ENCODE data around the gene IMPDH1.

IMPDH1 gene

DNA sequence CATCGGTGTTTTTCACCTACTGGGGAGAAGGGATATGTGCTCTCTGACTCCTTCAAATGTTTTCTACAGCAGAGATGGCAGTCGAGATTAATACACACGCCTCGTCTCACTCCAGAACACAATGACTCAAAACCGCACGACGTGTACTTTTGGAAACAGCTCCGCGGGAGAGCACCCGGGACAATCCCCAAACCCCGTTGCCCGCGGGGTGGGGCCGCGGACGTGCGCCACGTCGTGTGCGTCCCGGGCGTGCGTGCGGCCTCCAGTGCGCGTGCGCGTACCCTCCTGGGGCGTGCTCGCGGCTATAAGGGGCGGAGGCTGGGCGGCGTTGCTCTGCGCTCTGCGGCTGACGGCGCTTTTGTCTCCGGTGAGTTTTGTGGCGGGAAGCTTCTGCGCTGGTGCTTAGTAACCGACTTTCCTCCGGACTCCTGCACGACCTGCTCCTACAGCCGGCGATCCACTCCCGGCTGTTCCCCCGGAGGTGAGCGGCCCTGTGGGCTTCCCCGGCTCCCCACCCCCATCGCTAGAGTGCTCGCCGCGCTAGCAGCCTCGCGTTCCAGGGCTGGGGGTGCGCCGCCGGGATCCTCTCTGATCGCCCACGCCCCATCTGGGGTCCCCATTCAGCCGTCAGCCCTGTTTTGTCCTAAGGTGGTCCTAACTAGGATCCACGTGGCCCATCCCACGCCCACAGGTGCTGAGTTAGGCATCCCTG, 45.9 kb upstream of the IMPDH1 start, which contains the start of gene HILPDA:
TSS of gene HILPDA (plus strand) at position 336 of the 712 bp plus-strand sequence. CDS start 1,391 bp downstream, outside the sequence.
- Histone ChIP-seq H3K36me3 (replicated peaks; ENCODE audit: low read depth, low read length) (peaks cover 32% of the 10 kb centered on the region), H3K79me2 (ENCODE audit: low read length) (peaks cover 49% of the 10 kb centered on the region), H3K27me3 (ENCODE audit: low read depth, low read length) (no peaks in the 10 kb centered on the region), H3K27ac (ENCODE audit: low read length) (peak within 1 kb of the TSS; percentile 98), H3K4me3 (ENCODE audit: low read length) (peak within 1 kb of the TSS; percentile 96), H3K9me3 (ENCODE audit: insufficient read depth, low read length) (no peaks in the 10 kb centered on the region), H3K4me1 (ENCODE audit: low read length) (peaks cover 73% of the 10 kb centered on the region), H4K20me1 (ENCODE audit: insufficient read depth, low read length) (peaks cover 35% of the 10 kb centered on the region), H2AFZ (ENCODE audit: low read depth, low read length) (0 out of 2 replicates have a peak within 1 kb of the TSS, but pooled peaks have one; percentile 40), H3K9ac (ENCODE audit: low read length) (peak within 1 kb of the TSS; percentile 98), H3K4me2 (ENCODE audit: low read length) (peak within 1 kb of the TSS; percentile 99)
- no peak for TF ChIP-seq EZH2phosphoT487 (IDR thresholded peaks at IDR 0.05; ENCODE audit: low read depth)
- TF ChIP-seq, protein P1, sequence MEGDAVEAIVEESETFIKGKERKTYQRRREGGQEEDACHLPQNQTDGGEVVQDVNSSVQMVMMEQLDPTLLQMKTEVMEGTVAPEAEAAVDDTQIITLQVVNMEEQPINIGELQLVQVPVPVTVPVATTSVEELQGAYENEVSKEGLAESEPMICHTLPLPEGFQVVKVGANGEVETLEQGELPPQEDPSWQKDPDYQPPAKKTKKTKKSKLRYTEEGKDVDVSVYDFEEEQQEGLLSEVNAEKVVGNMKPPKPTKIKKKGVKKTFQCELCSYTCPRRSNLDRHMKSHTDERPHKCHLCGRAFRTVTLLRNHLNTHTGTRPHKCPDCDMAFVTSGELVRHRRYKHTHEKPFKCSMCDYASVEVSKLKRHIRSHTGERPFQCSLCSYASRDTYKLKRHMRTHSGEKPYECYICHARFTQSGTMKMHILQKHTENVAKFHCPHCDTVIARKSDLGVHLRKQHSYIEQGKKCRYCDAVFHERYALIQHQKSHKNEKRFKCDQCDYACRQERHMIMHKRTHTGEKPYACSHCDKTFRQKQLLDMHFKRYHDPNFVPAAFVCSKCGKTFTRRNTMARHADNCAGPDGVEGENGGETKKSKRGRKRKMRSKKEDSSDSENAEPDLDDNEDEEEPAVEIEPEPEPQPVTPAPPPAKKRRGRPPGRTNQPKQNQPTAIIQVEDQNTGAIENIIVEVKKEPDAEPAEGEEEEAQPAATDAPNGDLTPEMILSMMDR (IDR thresholded peaks at IDR 0.05; ENCODE audit: low read depth, low read length), result no peak

DNA sequence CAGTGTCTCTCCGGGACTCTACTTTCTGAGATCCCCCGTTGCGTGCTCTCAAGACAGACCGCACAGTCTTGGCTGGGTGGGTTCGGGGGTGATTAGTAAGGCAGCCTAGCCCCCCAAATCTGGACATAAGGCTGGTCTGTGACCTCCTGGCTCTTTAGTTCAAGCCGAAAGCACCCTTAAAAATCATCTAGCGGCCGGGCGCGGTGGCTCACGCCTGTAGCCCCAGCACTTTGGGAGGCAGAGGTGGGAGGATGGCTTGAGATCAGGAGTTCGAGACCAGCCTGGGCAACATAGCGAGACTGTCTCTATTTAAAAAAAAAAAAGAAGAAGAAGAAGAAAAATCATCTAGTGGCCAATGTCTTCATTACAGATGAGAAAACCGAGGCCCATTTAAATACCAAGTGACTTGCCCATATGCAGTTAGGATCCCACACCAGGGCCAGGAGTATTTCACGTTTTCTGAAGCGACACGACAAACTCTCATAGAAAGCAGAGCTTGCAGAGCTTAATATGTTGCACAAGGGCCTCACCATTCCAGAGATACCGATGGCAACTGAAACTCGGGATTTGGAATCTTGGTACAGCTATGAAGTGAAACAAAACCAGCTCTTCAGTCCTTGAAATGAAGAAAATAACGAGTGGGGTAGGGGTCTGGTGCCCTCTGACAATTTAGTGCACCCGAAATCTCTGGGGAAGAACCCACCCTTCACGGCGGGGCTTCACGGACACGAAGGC, 45.2 kb upstream of the IMPDH1 start:
- Histone ChIP-seq H3K36me3 (replicated peaks; ENCODE audit: low read depth, low read length) (peaks cover 32% of the 10 kb centered on the region), H3K4me1 (ENCODE audit: low read length) (peaks cover 69% of the 10 kb centered on the region), H3K79me2 (ENCODE audit: low read length) (peaks cover 44% of the 10 kb centered on the region), H3K27me3 (ENCODE audit: low read depth, low read length) (no peaks in the 10 kb centered on the region), H3K4me3 (ENCODE audit: low read length) (peak overlapping the region; percentile 74), H3K27ac (ENCODE audit: low read length) (peak overlapping the region; percentile 98), H4K20me1 (ENCODE audit: insufficient read depth, low read length) (peaks cover 31% of the 10 kb centered on the region), H3K9me3 (ENCODE audit: insufficient read depth, low read length) (no peaks in the 10 kb centered on the region), H3K4me2 (ENCODE audit: low read length) (peak overlapping the region; percentile 86), H2AFZ (ENCODE audit: low read depth, low read length) (0 out of 2 replicates have a peak overlapping the region, but pooled peaks have one; percentile 40), H3K9ac (ENCODE audit: low read length) (peak overlapping the region; percentile 83)
- TF ChIP-seq, protein P1 (IDR thresholded peaks at IDR 0.05; ENCODE audit: low read depth, low read length), result no peak
- TF ChIP-seq EZH2phosphoT487 (IDR thresholded peaks at IDR 0.05; ENCODE audit: low read depth), result no peak

DNA sequence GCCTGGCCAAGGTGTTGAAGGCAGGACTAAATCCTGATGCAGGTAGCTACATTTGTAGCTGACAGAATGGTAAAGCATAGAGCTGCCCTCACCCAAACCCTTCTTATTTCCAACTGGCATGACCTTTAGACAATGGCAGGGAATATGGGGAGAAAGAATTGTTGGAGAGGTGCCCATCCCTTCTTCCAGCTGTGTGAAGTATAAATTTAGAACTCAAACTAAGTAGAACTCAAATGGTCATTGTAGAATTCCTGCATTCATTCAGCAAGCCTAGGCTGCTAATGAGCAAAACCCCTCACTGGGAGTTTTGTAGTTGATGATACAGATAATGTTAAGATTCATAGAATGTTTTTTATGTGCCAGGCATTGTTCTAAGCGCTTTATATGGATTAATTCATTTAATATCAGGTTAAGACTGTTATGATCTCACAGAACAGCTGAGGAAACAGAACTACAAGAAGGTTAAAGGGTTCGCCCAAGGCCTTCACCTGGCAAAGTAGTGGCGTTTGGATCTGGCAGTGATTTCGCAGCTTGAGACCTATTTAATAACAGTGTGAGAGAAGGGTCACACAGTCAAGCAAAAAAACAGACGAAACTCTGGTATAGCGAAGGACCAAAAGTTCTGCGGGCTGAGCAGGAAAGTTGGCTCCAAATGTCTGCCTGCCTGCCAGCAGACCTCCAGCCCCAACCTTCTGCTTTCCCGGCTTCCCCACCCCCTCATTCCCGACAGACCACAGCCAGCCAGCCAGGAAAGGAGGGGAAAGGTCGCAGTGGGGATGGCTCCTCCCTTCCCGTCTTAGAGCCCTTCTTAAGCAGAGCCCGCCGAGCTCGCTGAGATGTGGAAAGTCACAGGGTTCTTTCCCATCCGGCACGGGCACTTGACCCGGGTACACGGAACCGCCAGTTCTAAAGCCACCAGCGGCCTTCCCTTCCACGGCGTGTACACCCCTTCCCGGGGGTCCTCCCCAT, 44.3 kb upstream of the IMPDH1 start:
- Histone ChIP-seq H3K79me2 (ENCODE audit: low read length) (peaks cover 35% of the 10 kb centered on the region), H3K27ac (ENCODE audit: low read length) (peak overlapping the region; percentile 98), H3K4me1 (ENCODE audit: low read length) (peaks cover 61% of the 10 kb centered on the region), H3K9ac (ENCODE audit: low read length) (peak overlapping the region; percentile 83; the same call in 1 of the 2 replicates), H3K9me3 (ENCODE audit: insufficient read depth, low read length) (no peaks in the 10 kb centered on the region), H4K20me1 (ENCODE audit: insufficient read depth, low read length) (peaks cover 24% of the 10 kb centered on the region), H3K4me2 (ENCODE audit: low read length) (peak overlapping the region; percentile 86), H3K27me3 (ENCODE audit: low read depth, low read length) (no peaks in the 10 kb centered on the region), H3K4me3 (ENCODE audit: low read length) (no peak overlapping the region), H2AFZ (ENCODE audit: low read depth, low read length) (no peak overlapping the region), H3K36me3 (replicated peaks; ENCODE audit: low read depth, low read length) (peaks cover 32% of the 10 kb centered on the region)
- TF ChIP-seq, protein P1 (IDR thresholded peaks at IDR 0.05; ENCODE audit: low read depth, low read length), result no peak
- TF ChIP-seq EZH2phosphoT487 (IDR thresholded peaks at IDR 0.05; ENCODE audit: low read depth), result no peak
